ENCODE data around the gene IFITM1. TPM values are rescaled to one million over a fixed set of nuclear protein-coding genes. Genes with fewer than 3 reads are reported as not detected.
A peak's percentile ranks its signal among the peaks of the same experiment; 100 is the strongest.

IFITM1 gene
- total and polyA plus RNA-seq, 2 of the 4 experiments (the other 2 are of a cell fraction): 24.2 to 68.9 TPM

DNA sequence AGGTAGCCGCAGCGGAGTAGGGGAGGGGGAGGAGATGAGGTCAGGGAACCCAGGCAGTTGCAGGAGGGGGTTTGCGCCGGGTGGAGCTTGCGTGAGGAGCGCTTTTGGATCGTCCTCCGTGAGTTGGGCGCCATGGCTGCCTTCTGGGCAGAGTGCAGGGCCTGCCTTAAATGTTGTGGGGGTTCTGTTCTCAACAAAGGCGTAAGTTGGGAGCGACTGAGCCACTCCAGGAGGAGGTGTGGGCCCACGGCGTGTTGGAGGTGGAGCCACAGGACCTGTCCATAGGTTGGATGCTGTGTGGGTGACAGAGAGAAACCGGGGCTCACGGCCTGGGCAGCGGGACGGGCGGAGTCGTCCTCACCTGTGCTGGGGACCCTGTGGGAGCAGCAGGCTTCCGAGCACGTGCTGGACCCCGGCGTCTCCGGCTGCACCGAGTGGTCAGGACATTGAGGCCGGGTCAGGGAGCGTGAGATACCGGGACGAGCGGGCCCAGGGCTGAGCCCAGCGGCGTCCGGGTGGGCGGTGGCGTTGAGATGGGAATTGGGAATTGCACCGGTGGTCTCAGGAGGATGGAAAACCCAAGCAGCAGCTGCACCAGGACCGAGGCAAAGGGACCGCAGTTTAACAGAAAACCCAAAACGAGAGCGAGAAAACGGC is 25.9 kb upstream of the IFITM1 start:
- Histone ChIP-seq H3K4me3 (ENCODE audit: insufficient read depth, low read depth, low read length) (peak overlapping the region; percentile 67), H3K79me1 (ENCODE audit: low read depth in 1 of 2, low read length in 2 of 2) (peaks cover 0 to 7% of the 10 kb centered on the region in 2 experiments; a peak in 3 of 4 replicates), H2AFZ (replicated peaks; ENCODE audit: low read length, poor library complexity) (peak overlapping the region; percentile 92), H2AK9ac (replicated peaks; ENCODE audit: low read depth, low read length, poor library complexity) (no peak overlapping the region), H2BK5ac (ENCODE audit: low read depth, low read length, poor library complexity, severe bottlenecking) (no peak overlapping the region), H3K14ac (replicated peaks; ENCODE audit: low read depth, low read length) (peak overlapping the region; percentile 63; the same call in 1 of the 2 replicates), H4K20me1 (ENCODE audit: insufficient read depth, low read length) (no peaks in the 10 kb centered on the region), H2AK5ac (ENCODE audit: low read depth, low read length) (no peak overlapping the region), H3K4me1 (ENCODE audit: control insufficient read depth, insufficient read depth, low read length) (peaks cover 4% of the 10 kb centered on the region; the same call in 1 of the 2 replicates), H2BK20ac (ENCODE audit: low read depth, low read length) (no peak overlapping the region), H2BK120ac (ENCODE audit: low read depth, low read length) (no peak overlapping the region), H3K27me3 (ENCODE audit: control insufficient read depth, insufficient read depth, low read length) (peaks cover 23% of the 10 kb centered on the region), H4K91ac (ENCODE audit: insufficient read depth, low read depth, low read length) (no peak overlapping the region), H3K4me2 (ENCODE audit: low read depth, low read length) (peak overlapping the region; percentile 86), H3K9me1 (ENCODE audit: insufficient read depth, low read length) (no peaks in the 10 kb centered on the region), H3K56ac (ENCODE audit: extremely low read depth, insufficient read depth, low read length) (no peak overlapping the region), H3K27ac (ENCODE audit: insufficient read depth, low read length) (no peak overlapping the region), H3K4ac (ENCODE audit: low read depth, low read length) (no peak overlapping the region), H4K5ac (ENCODE audit: low read depth, low read length) (no peak overlapping the region), H3K36me3 (ENCODE audit: control insufficient read depth, insufficient read depth, low read length) (peaks cover 6% of the 10 kb centered on the region; the same call in 1 of the 2 replicates), H3K9me3 (ENCODE audit: control insufficient read depth, insufficient read depth, low read length) (no peaks in the 10 kb centered on the region), H2BK15ac (ENCODE audit: low read depth, low read length) (no peak overlapping the region), H3K9ac (ENCODE audit: low read depth, low read length) (peak overlapping the region; percentile 5; the same call in 1 of the 2 replicates), H3K18ac (ENCODE audit: low read depth, low read length) (no peak overlapping the region), H3K23ac (ENCODE audit: low read depth, low read length) (peak overlapping the region; percentile 75), H4K8ac (ENCODE audit: low read depth in 2 of 2, low read length in 2 of 2) (no peak overlapping the region)
- WGBS, 2 experiments (ENCODE audit: extremely low coverage in 2 of 2, insufficient read length in 1 of 2): 15% methylated on average over 12 of the region's 41 CpGs; no CpG with 5 or more reads in 1 of the 2 experiments
- ATAC-seq (ENCODE audit: low read depth) (no peak; the same call in 1 of the 2 replicates), DNase-seq (no peak)
- intact Hi-C loops (cut with micrococcal nuclease) (no loop called here), in situ Hi-C loops (cut with MboI; ENCODE audit: low sequenced_read_pairs) (loop anchor here (10.0 kb wide), 1 partner anchor 63 kb away; no protein-coding TSS in a partner anchor), dilution Hi-C loops (cut with HindIII; ENCODE audit: low sequenced_read_pairs, unreplicated experiment) (no loop called here)
- POLR2A ChIA-PET (ENCODE audit: unreplicated experiment): no interaction called here
- CTCF ChIA-PET: no interaction called here
- no TSS peak for BruUV-seq (replicated peaks)
- TF ChIP-seq SMC3 (IDR thresholded peaks at IDR 0.05; ENCODE audit: low read depth, low read length) (no peak), MAFK (IDR thresholded peaks at IDR 0.05; ENCODE audit: low read depth, low read length) (no peak), RCOR1 (IDR thresholded peaks at IDR 0.05; ENCODE audit: insufficient replicate concordance, low read length) (no peak), MAZ (IDR thresholded peaks at IDR 0.05; ENCODE audit: borderline replicate concordance, low read depth, low read length) (no peak), CHD1 (IDR thresholded peaks at IDR 0.05; ENCODE audit: low read depth, low read length) (no peak), BHLHE40 (IDR thresholded peaks at IDR 0.05; ENCODE audit: low read depth, low read length) (no peak), FOS (IDR thresholded peaks at IDR 0.05; ENCODE audit: low read depth, low read length) (no peak), MXI1 (IDR thresholded peaks at IDR 0.05; ENCODE audit: borderline replicate concordance, low read depth, low read length) (no peak), POLR2A (IDR thresholded peaks at IDR 0.05; ENCODE audit: low read depth, low read length) (no peak), RFX5 (IDR thresholded peaks at IDR 0.05; ENCODE audit: low read depth, low read length) (no peak), RAD21 (IDR thresholded peaks at IDR 0.05; ENCODE audit: low read length) (no peak), NFE2L2 (IDR thresholded peaks at IDR 0.05; ENCODE audit: low read depth, low read length) (no peak)
- TF ChIP-seq, protein P1, sequence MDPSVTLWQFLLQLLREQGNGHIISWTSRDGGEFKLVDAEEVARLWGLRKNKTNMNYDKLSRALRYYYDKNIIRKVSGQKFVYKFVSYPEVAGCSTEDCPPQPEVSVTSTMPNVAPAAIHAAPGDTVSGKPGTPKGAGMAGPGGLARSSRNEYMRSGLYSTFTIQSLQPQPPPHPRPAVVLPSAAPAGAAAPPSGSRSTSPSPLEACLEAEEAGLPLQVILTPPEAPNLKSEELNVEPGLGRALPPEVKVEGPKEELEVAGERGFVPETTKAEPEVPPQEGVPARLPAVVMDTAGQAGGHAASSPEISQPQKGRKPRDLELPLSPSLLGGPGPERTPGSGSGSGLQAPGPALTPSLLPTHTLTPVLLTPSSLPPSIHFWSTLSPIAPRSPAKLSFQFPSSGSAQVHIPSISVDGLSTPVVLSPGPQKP (IDR thresholded peaks at IDR 0.05; ENCODE audit: borderline replicate concordance, low read depth, low read length): no peak
- TF ChIP-seq, protein P2, sequence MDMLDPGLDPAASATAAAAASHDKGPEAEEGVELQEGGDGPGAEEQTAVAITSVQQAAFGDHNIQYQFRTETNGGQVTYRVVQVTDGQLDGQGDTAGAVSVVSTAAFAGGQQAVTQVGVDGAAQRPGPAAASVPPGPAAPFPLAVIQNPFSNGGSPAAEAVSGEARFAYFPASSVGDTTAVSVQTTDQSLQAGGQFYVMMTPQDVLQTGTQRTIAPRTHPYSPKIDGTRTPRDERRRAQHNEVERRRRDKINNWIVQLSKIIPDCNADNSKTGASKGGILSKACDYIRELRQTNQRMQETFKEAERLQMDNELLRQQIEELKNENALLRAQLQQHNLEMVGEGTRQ (IDR thresholded peaks at IDR 0.05; ENCODE audit: low read depth, low read length): no peak
- TF ChIP-seq, protein P3, sequence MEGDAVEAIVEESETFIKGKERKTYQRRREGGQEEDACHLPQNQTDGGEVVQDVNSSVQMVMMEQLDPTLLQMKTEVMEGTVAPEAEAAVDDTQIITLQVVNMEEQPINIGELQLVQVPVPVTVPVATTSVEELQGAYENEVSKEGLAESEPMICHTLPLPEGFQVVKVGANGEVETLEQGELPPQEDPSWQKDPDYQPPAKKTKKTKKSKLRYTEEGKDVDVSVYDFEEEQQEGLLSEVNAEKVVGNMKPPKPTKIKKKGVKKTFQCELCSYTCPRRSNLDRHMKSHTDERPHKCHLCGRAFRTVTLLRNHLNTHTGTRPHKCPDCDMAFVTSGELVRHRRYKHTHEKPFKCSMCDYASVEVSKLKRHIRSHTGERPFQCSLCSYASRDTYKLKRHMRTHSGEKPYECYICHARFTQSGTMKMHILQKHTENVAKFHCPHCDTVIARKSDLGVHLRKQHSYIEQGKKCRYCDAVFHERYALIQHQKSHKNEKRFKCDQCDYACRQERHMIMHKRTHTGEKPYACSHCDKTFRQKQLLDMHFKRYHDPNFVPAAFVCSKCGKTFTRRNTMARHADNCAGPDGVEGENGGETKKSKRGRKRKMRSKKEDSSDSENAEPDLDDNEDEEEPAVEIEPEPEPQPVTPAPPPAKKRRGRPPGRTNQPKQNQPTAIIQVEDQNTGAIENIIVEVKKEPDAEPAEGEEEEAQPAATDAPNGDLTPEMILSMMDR (conservative IDR thresholded peaks at IDR 0.05; ENCODE audit: low read depth, low read length): no peak

Data from IMR-90 (cell line).